H1 (cell line): Measurements from ENCODE around the gene GPC3. TPM values are rescaled to one million over a fixed set of nuclear protein-coding genes. Genes with fewer than 3 reads are reported as not detected.

ENCODE experiments used
- HDAC6 ChIP-seq: IDR thresholded peaks from one replicate; pipeline ENCODE4 v1.7.1; 2012; ENCODE audit warnings: low read depth, mild to moderate bottlenecking, inconsistent platforms, low read length, moderate library complexity
- POLR2AphosphoS5 ChIP-seq: IDR thresholded peaks from 2 replicates; pipeline ENCODE4 v1.6.1; 2011; ENCODE audit warnings: low read depth, low read length
- polyA plus RNA-seq, 7 experiments: library from polyadenylated mRNA; depleted of rRNA in 3 of 7; stranded (reverse) in 5 of 7; unstranded in 2 of 7; fragments of >200 nt in 5 of 7; fragments of 200-250 nt in 2 of 7; gene quantifications; 1 replicate in 5 of 7; 2 replicates in 1 of 7; 4 replicates in 1 of 7; pipeline versions ENCODE4 v1.2.1 to v1.2.3, GENCODE V29; 2011 to 2013; ENCODE audit warnings: missing spikeins in 2 of 7, mixed read lengths in 2 of 7
- total RNA-seq: library from RNA; stranded (reverse); fragmentation: NEBNext Ultra II Directional; extraction: Animal tissue kit (Norgen Biotek cat#: 25700); gene quantifications from 2 replicates; pipeline ENCODE4 v1.2.1, GENCODE V29; 2021

The GPC3 gene
- total and polyA plus RNA-seq, 2 of the 8 experiments (the other 6 are each of a cell fraction or from before 2014, with no cell fraction given), result 64.8 to 71.9 TPM

GRCh38 chrX:133983974-133984845 is 1.2 kb downstream of the GPC3 start (continued):
- TF ChIP-seq POLR2AphosphoS5 (no peak), HDAC6 (no peak)
